Raji (cell line): ENCODE results near the gene ZNRD2.

Experiments used
- POLR2A ChIP-seq: IDR thresholded peaks from 2 replicates; pipeline ENCODE4 v1.6.1; 2011; ENCODE audit warnings: low read depth, low read length, control low read depth; ENCODE audit not compliant: insufficient read depth

Gene ZNRD2

GRCh38 chr11:65569973-65570918, at the start of gene ZNRD2:
Gene ZNRD2, plus strand, starts transcription at chr11:65570477. Its CDS starts 15 bp downstream, at chr11:65570492.
- TF ChIP-seq POLR2A = peak; percentile 83

GRCh38 chr11:65524014-65524740, 46.1 kb upstream of the ZNRD2 start:
- TF ChIP-seq POLR2A = no peak

- TF ChIP-seq POLR2A = peak; percentile 59
Observed at GRCh38 chr11:65524741-65525545, 45.3 kb upstream of the ZNRD2 start, which contains the start of gene SCYL1. Gene SCYL1, plus strand, starts transcription at chr11:65525083. Its CDS starts 71 bp downstream, at chr11:65525154.

GRCh38 chr11:65525546-65526480, 44.5 kb upstream of the ZNRD2 start:
- TF ChIP-seq POLR2A = no peak

GRCh38 chr11:65526744-65527143, 43.5 kb upstream of the ZNRD2 start:
- no peak for TF ChIP-seq POLR2A

- no peak for TF ChIP-seq POLR2A
Observed at GRCh38 chr11:65528819-65529350, 41.4 kb upstream of the ZNRD2 start.

GRCh38 chr11:65529475-65530156, 40.7 kb upstream of the ZNRD2 start:
- no peak for TF ChIP-seq POLR2A

GRCh38 chr11:65530157-65530496, 40.1 kb upstream of the ZNRD2 start:
- TF ChIP-seq POLR2A = no peak

- TF ChIP-seq POLR2A = no peak
Observed at GRCh38 chr11:65532388-65533064, 37.8 kb upstream of the ZNRD2 start.

GRCh38 chr11:65535102-65535501, 35.2 kb upstream of the ZNRD2 start:
- TF ChIP-seq POLR2A = no peak

- TF ChIP-seq POLR2A = no peak
Observed at GRCh38 chr11:65536412-65537295, 33.6 kb upstream of the ZNRD2 start.

GRCh38 chr11:65537296-65537597, 33.0 kb upstream of the ZNRD2 start:
- TF ChIP-seq POLR2A = no peak
